Kidney epithelial cell (primary cell): Measurements from ENCODE around the gene CDH13. TPM values are rescaled to one million over a fixed set of nuclear protein-coding genes. Genes with fewer than 3 reads are reported as not detected.

Experiments
- DNase-seq: peaks from one replicate; pipeline ENCODE4 v3.0.0-alpha.2; 2010; ENCODE audit warnings: low read depth
- H3K27me3 ChIP-seq: 2 replicates; pipeline ENCODE4 v1.6.0; 2011; ENCODE audit warnings: low read length; ENCODE audit not compliant: control insufficient read depth, insufficient read depth
- H3K36me3 ChIP-seq: 2 replicates; pipeline ENCODE4 v1.5.1; 2011; ENCODE audit warnings: low read length; ENCODE audit not compliant: control insufficient read depth, insufficient read depth
- H3K4me3 ChIP-seq: 2 replicates; pipeline ENCODE4 v1.5.1; 2011; ENCODE audit warnings: low read depth, mild to moderate bottlenecking, control low read depth, low read length
- total RNA-seq: library from RNA; depleted of rRNA; stranded (reverse); fragments of >200 nt; gene quantifications from 2 replicates; pipeline ENCODE4 v1.2.3, GENCODE V29; 2015
- TF ChIP-seq, protein P1 (sequence below): IDR thresholded peaks from 2 replicates; pipeline ENCODE4 v1.5.1; 2011; ENCODE audit warnings: mild to moderate bottlenecking, moderate library complexity, low read length, control low read depth, inconsistent platforms; ENCODE audit not compliant: insufficient read depth, poor library complexity, severe bottlenecking

Gene CDH13
- total RNA-seq, 1 donor from 2014 or later, result 32.8 TPM

DNA sequence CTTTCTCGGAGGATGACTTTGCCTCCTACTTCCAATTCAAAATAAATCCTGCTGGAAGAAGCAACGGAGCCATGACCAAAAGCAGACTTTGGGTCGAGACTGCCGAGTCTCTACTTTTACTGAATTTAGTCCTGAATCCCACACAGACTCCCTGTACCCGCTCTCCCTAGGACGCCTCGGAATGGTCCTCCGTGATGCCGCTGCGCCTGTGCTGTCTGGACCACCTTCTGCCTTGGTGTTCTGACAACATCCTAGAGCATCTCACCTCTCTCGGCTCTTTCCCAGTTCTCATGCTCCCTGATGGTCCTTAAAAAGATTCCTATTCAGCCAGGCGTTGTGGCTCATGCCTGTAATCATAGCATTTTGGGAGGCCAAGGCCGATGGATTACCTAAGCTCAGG is 999.9 kb downstream of the CDH13 start:
- Histone ChIP-seq H3K4me3 (no peak overlapping the region), H3K36me3 (no peaks in the 10 kb centered on the region), H3K27me3 (no peaks in the 10 kb centered on the region)
- DNase-seq, result no peak
- TF ChIP-seq, protein P1, sequence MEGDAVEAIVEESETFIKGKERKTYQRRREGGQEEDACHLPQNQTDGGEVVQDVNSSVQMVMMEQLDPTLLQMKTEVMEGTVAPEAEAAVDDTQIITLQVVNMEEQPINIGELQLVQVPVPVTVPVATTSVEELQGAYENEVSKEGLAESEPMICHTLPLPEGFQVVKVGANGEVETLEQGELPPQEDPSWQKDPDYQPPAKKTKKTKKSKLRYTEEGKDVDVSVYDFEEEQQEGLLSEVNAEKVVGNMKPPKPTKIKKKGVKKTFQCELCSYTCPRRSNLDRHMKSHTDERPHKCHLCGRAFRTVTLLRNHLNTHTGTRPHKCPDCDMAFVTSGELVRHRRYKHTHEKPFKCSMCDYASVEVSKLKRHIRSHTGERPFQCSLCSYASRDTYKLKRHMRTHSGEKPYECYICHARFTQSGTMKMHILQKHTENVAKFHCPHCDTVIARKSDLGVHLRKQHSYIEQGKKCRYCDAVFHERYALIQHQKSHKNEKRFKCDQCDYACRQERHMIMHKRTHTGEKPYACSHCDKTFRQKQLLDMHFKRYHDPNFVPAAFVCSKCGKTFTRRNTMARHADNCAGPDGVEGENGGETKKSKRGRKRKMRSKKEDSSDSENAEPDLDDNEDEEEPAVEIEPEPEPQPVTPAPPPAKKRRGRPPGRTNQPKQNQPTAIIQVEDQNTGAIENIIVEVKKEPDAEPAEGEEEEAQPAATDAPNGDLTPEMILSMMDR, result no peak

DNA sequence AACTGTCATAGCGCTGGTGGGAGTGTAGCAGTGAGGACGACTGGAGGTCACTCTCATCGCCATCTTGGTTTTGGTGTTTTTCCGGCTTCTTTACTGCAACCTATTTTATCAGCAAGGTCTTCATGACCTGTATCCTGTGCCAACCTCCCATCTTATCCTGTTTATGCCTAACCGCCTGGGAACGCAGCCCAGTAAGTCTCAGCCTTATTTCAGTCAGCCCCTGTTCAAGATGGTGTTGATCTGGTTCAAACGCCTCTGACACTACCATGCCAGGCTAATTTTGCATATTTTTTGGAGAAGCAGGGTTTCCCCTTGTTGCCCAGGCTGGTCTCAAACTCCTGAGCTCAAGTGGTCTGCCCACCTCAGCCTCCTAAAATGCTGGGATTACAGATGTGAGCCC is 1001.2 kb downstream of the CDH13 start:
- Histone ChIP-seq H3K27me3 (no peaks in the 10 kb centered on the region), H3K36me3 (no peaks in the 10 kb centered on the region), H3K4me3 (no peak overlapping the region)
- TF ChIP-seq, protein P1, result no peak
- DNase-seq, result no peak

DNA sequence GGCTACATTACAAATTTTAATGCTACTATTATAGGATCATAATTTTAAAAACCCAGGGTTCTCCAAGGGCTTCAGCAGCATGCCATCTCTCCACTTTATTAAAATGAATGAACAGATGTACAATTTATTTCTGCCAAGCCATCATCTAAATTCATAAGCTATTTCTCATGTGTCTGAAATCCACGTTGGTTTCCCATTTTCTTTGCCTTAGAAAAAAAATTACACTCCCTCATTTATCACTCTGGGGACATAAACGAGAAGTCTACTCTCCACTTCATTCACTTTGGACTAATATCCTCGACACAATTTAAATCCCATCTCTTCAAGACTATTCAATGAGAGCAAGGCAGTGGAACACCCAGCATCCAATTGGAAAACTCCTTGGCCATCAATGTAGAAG is 1002.7 kb downstream of the CDH13 start:
- no peaks in the 10 kb centered on the region for H3K36me3 ChIP-seq
- no peaks in the 10 kb centered on the region for H3K27me3 ChIP-seq
- DNase-seq, result no peak
- H3K4me3 ChIP-seq, result no peak overlapping the region
- TF ChIP-seq, protein P1, result no peak

DNA sequence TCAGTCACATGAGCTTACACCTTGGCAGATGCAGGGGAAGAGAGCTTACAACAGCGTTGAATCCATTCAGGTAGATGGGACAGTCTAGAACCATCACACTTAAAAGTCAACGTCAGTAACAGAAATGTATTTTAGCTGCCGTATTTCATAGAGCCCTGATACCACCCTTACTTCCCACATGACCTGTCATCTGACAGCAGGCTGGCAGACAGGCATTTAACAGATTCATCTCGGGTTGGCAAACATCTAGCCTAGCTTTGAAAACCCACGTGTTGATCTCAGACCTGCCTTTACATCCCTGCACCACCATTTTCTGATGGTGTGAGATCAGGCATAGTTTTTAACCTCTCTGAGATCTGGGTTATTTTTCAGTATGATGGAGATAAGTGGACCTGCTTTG is 1003.1 kb downstream of the CDH13 start:
- H3K36me3 ChIP-seq, result no peaks in the 10 kb centered on the region
- no peaks in the 10 kb centered on the region for H3K27me3 ChIP-seq
- H3K4me3 ChIP-seq, result no peak overlapping the region
- TF ChIP-seq, protein P1, result no peak
- DNase-seq, result no peak

DNA sequence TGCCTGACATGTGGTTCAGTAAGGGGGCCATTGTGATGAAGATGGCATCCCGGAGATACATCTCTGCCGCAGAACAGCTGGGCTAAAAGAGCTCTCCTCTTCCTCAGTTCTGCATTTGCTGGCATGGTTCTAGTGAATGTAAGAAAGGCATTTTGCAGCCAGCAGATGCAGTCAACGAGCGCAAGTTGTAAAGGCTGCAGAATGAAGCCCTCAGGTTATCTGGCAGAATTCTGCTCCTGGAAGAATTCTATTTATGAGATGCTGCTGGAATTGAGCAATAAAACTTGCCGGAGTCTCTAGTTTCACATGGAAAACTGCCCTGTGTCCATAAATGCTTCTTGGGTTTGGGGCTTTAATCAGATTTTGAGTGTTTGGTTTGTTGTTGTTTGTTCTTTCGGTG is 1004.2 kb downstream of the CDH13 start:
- H3K4me3 ChIP-seq, result no peak overlapping the region
- H3K27me3 ChIP-seq, result no peaks in the 10 kb centered on the region
- TF ChIP-seq, protein P1, result no peak
- H3K36me3 ChIP-seq, result no peaks in the 10 kb centered on the region
- DNase-seq, result no peak

DNA sequence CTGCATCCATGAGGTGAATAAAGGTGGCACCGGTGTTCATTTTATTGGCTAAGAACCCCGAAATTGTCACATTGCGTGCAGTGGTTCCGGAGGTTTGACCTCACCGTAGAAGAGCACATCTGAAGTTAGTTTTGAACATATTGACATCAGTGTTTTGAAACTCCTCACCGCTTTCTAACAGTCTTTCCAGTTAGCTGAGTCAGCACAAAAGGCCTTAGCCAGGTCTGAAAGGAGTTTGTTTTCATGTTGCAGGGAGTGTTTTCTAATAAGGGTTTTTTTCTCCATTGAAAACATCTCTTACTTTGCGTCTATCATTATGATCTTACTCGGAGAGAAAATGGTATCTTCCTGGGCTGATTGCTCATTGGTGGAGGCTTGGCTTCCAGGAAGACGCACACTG is 1006.5 kb downstream of the CDH13 start:
- Histone ChIP-seq H3K36me3 (no peaks in the 10 kb centered on the region), H3K4me3 (no peak overlapping the region), H3K27me3 (no peaks in the 10 kb centered on the region)
- DNase-seq, result no peak
- TF ChIP-seq, protein P1, result no peak
